ENCODE measurements around the gene SETD3. TPM values are rescaled to one million over a fixed set of nuclear protein-coding genes. Genes with fewer than 3 reads are reported as not detected.
A peak's percentile ranks its signal among the peaks of the same experiment; 100 is the strongest.

The SETD3 gene
- total and polyA plus RNA-seq, 8 donors = 24.1 to 119 (median 41.2) TPM

DNA sequence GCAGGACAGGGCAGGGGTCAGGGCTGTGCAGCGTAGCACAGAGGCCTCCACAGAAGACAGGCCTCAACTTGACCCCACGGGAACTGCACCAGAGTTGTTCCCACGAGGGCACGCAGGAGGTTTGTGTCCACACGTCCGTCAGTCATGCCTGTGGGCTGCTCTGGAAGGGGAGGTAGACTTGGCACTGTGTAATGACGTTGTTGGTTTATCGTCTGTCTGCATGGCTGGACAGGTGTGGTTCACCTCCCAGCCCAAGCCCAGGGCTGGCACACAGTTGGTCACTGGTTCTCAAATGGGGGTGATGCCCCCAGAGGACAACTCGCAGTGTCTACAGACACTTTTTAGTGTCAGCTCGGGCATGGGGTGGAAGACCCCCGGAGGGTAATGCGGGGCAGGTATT lies 46.4 kb upstream of the SETD3 start:
- Histone ChIP-seq H3K4me3 (no peak overlapping the region), H3K27ac (peak overlapping the region in 1 of 5 donors; percentile 24), H3K36me3 (no peaks in the 10 kb centered on the region), H3K4me1 (peaks cover 41 to 81% (median 58%) of the 10 kb centered on the region in 4 donors), H3K9me3 (no peaks in the 10 kb centered on the region), H3K27me3 (no peaks in the 10 kb centered on the region)
- DNase-seq = no peak
- 72 to 87% (median 80%) methylated on average over 5 to 12 of the region's 12 CpGs for WGBS, 5 donors
- TF ChIP-seq POLR2A (IDR thresholded peaks at IDR 0.05) = no peak
- intact Hi-C loops (cut with DNase I; ENCODE audit: low total_unique reads) = no loop called here

DNA sequence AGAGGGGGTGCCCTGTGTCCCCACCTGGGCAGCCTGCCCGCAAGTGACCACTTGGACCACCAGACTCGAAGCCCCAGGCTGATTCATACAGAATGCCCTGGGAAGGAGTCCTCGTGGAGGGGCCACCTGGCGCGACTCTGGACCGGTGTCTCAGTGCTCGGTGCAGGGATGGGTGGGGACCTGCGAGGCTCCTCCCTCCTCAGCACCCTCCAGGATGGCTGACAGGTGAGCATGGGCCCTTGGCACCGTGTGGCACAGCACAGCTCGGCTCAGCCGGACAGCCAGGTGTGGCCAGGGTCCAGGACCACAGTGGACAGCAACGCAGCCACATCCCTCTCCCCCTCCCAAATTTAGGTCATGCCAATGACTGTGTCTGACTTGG lies 45.0 kb upstream of the SETD3 start:
- DNase-seq = no peak
- intact Hi-C loops (cut with DNase I; ENCODE audit: low total_unique reads) = no loop called here
- Histone ChIP-seq H3K27me3 (no peaks in the 10 kb centered on the region), H3K4me3 (no peak overlapping the region), H3K9me3 (no peaks in the 10 kb centered on the region), H3K4me1 (peaks cover 38 to 80% (median 55%) of the 10 kb centered on the region in 4 donors), H3K27ac (peak overlapping the region in 3 of 5 donors; percentile 74 to 82 (median 80)), H3K36me3 (peaks cover 0 to 8% (median 4%) of the 10 kb centered on the region in 4 donors)
- 61 to 83% (median 69%) methylated on average over 1 to 12 of the region's 12 CpGs for WGBS, 5 donors
- TF ChIP-seq, protein P1, sequence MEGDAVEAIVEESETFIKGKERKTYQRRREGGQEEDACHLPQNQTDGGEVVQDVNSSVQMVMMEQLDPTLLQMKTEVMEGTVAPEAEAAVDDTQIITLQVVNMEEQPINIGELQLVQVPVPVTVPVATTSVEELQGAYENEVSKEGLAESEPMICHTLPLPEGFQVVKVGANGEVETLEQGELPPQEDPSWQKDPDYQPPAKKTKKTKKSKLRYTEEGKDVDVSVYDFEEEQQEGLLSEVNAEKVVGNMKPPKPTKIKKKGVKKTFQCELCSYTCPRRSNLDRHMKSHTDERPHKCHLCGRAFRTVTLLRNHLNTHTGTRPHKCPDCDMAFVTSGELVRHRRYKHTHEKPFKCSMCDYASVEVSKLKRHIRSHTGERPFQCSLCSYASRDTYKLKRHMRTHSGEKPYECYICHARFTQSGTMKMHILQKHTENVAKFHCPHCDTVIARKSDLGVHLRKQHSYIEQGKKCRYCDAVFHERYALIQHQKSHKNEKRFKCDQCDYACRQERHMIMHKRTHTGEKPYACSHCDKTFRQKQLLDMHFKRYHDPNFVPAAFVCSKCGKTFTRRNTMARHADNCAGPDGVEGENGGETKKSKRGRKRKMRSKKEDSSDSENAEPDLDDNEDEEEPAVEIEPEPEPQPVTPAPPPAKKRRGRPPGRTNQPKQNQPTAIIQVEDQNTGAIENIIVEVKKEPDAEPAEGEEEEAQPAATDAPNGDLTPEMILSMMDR (IDR thresholded peaks at IDR 0.05) = no peak
- TF ChIP-seq POLR2AphosphoS5 (IDR thresholded peaks at IDR 0.05) (no peak), POLR2A (IDR thresholded peaks at IDR 0.05) (no peak), EP300 (IDR thresholded peaks at IDR 0.05) (no peak)

DNA sequence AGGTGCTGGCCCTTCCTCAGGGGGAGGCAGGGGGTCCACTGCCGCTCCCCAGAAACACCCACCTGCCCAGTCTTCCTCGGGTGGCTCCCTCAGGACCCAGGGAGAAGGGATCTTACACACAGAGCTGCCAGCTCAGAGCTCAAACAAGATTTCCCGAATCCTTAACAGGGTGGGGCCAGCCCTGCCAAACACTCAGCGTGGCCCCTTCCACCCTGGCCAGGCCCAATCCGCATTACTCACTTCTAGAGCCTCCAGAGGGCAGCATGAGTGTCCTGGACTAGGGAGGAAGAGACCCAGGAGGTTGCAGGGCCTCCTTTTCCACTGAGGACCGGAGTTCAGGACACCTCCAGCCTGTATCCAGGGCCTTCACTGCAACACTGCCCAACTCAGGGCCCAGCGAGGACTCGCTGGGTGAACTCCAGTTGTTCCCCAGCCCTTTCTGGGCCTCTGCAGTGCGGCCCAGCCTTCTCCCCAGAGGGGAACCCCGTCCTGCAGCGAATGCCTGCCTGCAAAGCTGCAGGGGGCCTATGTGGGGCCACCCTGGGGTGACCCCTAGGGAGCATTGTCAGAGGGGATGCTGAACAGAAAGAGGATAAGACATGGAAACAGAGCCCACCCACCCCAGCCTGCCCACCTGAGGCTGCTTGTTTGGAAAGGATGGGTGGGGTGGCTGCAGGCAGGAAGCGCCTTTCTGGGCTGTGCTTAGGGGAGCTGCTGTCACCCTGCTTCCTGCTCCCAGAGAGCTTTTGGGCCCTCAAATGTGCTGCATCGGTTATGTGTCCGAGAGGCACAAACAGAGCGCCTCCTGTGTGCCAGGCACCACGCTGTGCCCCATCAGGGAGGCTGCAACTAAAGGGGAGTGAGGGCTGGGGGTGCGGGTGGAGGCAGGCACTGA lies 44.4 kb upstream of the SETD3 start:
- 35 to 56% (median 50%) methylated on average over 9 to 17 of the region's 17 CpGs for WGBS, 5 donors
- intact Hi-C loops (cut with DNase I; ENCODE audit: low total_unique reads) = no loop called here

DNA sequence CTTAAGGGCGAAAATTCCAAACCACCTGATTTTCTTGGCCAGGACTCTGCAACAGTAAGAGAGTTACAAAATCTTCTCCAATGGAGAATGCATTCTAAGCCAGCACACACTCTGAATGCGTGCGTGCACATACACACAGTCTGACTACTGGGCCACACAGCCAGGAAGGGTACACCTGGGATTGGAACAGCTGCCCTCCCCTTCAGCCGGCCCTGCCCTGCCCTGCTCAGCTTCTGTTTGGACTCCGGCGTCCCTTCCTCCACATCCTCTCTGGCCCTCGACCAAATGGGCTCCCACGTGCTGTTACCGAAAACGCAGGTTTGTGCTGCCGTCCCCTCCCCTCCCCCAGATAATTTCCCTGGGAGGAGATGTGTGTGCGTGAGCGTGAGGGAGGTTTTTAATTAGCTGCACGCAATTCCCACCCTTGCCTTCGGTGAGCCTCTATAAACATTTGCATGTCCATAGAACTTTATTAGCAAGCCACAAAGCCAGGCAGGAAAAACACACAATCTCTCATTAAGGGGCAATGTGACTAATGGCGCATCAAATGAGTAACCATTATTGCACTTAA lies 43.5 kb upstream of the SETD3 start:
- H3K36me3 ChIP-seq = peaks cover 0 to 10% (median 4%) of the 10 kb centered on the region in 4 donors
- DNase-seq = peak; percentile 52 to 61
- no peaks in the 10 kb centered on the region for H3K27me3 ChIP-seq
- WGBS, 5 donors = 36 to 55% (median 39%) methylated on average over 10 to 16 of the region's 16 CpGs
- TF ChIP-seq EP300 (IDR thresholded peaks at IDR 0.05) = no peak
- TF ChIP-seq, protein P1 (IDR thresholded peaks at IDR 0.05) = no peak
- TF ChIP-seq POLR2AphosphoS5 (IDR thresholded peaks at IDR 0.05) = no peak
- no peak for TF ChIP-seq POLR2A (IDR thresholded peaks at IDR 0.05)
- intact Hi-C loops (cut with DNase I; ENCODE audit: low total_unique reads) = no loop called here
- peak overlapping the region in 4 of 5 donors; percentile 72 to 82 (median 77) for H3K27ac ChIP-seq
- no peak overlapping the region for H3K4me3 ChIP-seq
- no peaks in the 10 kb centered on the region for H3K9me3 ChIP-seq
- H3K4me1 ChIP-seq = peaks cover 38 to 69% (median 52%) of the 10 kb centered on the region in 4 donors

More for the DNA sequence above, 44.4 kb upstream of the SETD3 start:
- peak overlapping the region; percentile 71 to 82 (median 74) for H3K27ac ChIP-seq
- H3K27me3 ChIP-seq = no peaks in the 10 kb centered on the region
- no peak overlapping the region for H3K4me3 ChIP-seq
- no peak for TF ChIP-seq POLR2A (IDR thresholded peaks at IDR 0.05)
- TF ChIP-seq POLR2AphosphoS5 (IDR thresholded peaks at IDR 0.05) = peak in 1 of 3 donors; percentile 63
- no peak for TF ChIP-seq EP300 (IDR thresholded peaks at IDR 0.05)
- TF ChIP-seq, protein P1 (IDR thresholded peaks at IDR 0.05) = no peak
- H3K4me1 ChIP-seq = peaks cover 38 to 78% (median 52%) of the 10 kb centered on the region in 4 donors
- no peaks in the 10 kb centered on the region for H3K9me3 ChIP-seq
- H3K36me3 ChIP-seq = peaks cover 0 to 10% (median 4%) of the 10 kb centered on the region in 4 donors
- DNase-seq = peak; percentile 60 to 72

Data from stomach (tissue), 9 donors.